Adrenal gland (tissue), 5 donors: Measurements from ENCODE around the gene MTUS2.

ENCODE experiments used
- POLR2A ChIP-seq, 2 donors: fragments of 450-650 bp; IDR thresholded peaks; one replicate each; pipeline ENCODE4 v1.6.1; 2017; ENCODE audit warnings: antibody characterized with exemption in 2 of 2, mild to moderate bottlenecking in 2 of 2, moderate library complexity in 1 of 2
- TF ChIP-seq, protein P1 (sequence below), 6 experiments: fragments of 450-650 bp in 4 of 6; fragments of 200-600 bp in 2 of 6; sonication (generic) in 1 of 6; IDR thresholded peaks; 1 replicate in 5 of 6; 2 replicates in 1 of 6; pipeline versions ENCODE4 v1.5.1 to v1.8.0; 2016 to 2021; ENCODE audit warnings: antibody characterized with exemption in 6 of 6, mild to moderate bottlenecking in 2 of 6, moderate library complexity in 1 of 6
- donor health status: DM: no; HTN: no; CAD: no.

DNA sequence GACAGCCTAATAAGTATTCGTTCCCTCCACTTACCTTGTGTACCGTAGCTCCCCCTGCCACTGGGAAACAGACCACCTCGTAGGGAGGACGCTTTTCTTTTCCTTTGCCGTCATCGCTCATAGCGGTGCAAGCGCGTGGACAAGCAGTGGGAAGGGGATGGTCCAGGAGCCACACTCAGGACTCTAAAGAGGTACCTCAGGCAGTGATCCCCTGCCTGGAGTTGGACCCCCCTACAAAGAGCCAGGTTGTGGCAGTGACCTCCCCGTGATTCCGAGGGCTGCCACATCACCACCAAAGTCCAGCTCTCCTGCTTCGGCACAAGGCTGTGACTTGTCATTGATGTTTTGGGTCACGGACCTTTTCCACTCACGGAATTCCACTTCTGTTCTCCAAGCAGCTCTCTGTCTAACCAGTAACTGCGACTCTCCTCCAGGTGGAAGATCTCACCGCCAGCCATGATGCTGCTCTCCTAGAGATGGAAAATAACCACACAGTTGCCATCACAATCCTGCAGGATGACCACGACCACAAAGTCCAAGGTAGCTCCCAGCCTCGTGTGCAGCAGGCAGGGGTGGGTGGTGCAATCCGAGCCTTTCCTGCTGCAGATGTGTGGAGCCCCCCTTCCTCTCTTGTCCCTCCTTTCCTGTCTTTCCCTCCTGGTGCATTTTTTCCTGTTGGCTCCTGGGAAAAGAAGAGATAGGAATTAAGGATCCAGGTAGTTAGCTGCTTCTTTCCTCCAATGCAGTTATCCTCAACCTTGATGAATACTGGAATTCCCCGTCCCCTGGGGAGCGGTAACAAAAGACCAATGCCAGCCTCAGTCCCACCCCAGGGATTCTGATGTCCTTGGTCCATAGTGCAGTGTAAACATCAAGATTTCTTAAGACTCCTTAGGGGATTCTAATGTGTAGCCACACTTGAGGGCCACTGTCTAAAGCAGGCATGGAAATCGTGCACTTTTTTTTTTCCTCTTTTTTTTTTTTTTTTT lies 667.6 kb downstream of the MTUS2 start:
- TF ChIP-seq, protein P1, sequence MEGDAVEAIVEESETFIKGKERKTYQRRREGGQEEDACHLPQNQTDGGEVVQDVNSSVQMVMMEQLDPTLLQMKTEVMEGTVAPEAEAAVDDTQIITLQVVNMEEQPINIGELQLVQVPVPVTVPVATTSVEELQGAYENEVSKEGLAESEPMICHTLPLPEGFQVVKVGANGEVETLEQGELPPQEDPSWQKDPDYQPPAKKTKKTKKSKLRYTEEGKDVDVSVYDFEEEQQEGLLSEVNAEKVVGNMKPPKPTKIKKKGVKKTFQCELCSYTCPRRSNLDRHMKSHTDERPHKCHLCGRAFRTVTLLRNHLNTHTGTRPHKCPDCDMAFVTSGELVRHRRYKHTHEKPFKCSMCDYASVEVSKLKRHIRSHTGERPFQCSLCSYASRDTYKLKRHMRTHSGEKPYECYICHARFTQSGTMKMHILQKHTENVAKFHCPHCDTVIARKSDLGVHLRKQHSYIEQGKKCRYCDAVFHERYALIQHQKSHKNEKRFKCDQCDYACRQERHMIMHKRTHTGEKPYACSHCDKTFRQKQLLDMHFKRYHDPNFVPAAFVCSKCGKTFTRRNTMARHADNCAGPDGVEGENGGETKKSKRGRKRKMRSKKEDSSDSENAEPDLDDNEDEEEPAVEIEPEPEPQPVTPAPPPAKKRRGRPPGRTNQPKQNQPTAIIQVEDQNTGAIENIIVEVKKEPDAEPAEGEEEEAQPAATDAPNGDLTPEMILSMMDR (IDR thresholded peaks at IDR 0.05) = no peak
- no peak for TF ChIP-seq POLR2A (IDR thresholded peaks at IDR 0.05)
